Breast epithelium (tissue), 4 donors: ENCODE results near the gene DCP1A. TPM values are rescaled to one million over a fixed set of nuclear protein-coding genes. Genes with fewer than 3 reads are reported as not detected.

Source experiments
- DNase-seq, 2 donors: peaks; one replicate each; pipeline ENCODE4 v3.0.0-alpha.2; 2019; ENCODE audit warnings: low spot score in 2 of 2
- H3K27ac ChIP-seq, 2 donors: fragments of 200-600 bp; sonication (generic) in 1 of 2; one replicate each; pipeline ENCODE4 v1.5.1; 2016 to 2019; ENCODE audit warnings: mild to moderate bottlenecking in 1 of 2
- H3K27me3 ChIP-seq, 2 donors: fragments of 200-600 bp; sonication (generic) in 1 of 2; one replicate each; pipeline versions ENCODE4 v1.5.1 to v1.6.0; 2017 to 2019; ENCODE audit warnings: control low read depth in 1 of 2, mild to moderate bottlenecking in 1 of 2
- H3K36me3 ChIP-seq: fragments of 200-600 bp; one replicate; pipeline ENCODE4 v1.5.1; 2019
- H3K4me1 ChIP-seq, 2 donors: fragments of 200-600 bp; sonication (generic); one replicate each; pipeline ENCODE4 v1.5.1; 2016 to 2019; ENCODE audit warnings: control low read depth in 1 of 2
- H3K4me3 ChIP-seq, 3 donors: fragments of 200-600 bp; sonication (generic); 1 replicate in 2 of 3; 2 replicates in 1 of 3; pipeline ENCODE4 v1.5.1; 2016 to 2019; ENCODE audit warnings: mild to moderate bottlenecking in 3 of 3, moderate library complexity in 2 of 3
- H3K9me3 ChIP-seq, 2 donors: fragments of 200-600 bp; sonication (generic) in 1 of 2; one replicate each; pipeline ENCODE4 v1.5.1; 2016 to 2019; ENCODE audit warnings: control low read depth in 1 of 2
- POLR2A ChIP-seq: fragments of 450-650 bp; IDR thresholded peaks from one replicate; pipeline ENCODE4 v1.6.1; 2016; ENCODE audit warnings: antibody characterized with exemption, mild to moderate bottlenecking, moderate library complexity
- POLR2AphosphoS5 ChIP-seq, 3 donors: sonication (generic); formaldehyde crosslinking; IDR thresholded peaks; one replicate each; pipeline ENCODE4 v1.6.1; 2017; ENCODE audit warnings: antibody characterized with exemption in 3 of 3
- intact Hi-C: fragments of 100-400 bp; cut with DNase I; formaldehyde crosslinking; loops from one replicate; pipeline ENCODE4 v1.15.1; 2023; ENCODE audit warnings: low total_unique reads
- total RNA-seq, 3 donors: library from RNA; depleted of rRNA; stranded (reverse); fragments of >200 nt; gene quantifications; one replicate each; pipeline ENCODE4 v1.1.0, GENCODE V29; 2016
- TF ChIP-seq, protein P1 (sequence below), 3 donors: fragments of 450-650 bp; IDR thresholded peaks; one replicate each; pipeline ENCODE4 v1.5.1; 2016 to 2017; ENCODE audit warnings: antibody characterized with exemption in 3 of 3, mild to moderate bottlenecking in 3 of 3, moderate library complexity in 3 of 3

The DCP1A gene
- total RNA-seq, 3 donors from 2014 or later, result 21.9 to 26.2 (median 24.9) TPM

- Histone ChIP-seq H3K4me1 (peaks cover 0 to 7% of the 10 kb centered on the region in 2 donors), H3K9me3 (no peaks in the 10 kb centered on the region), H3K27ac (no peak overlapping the region), H3K36me3 (no peaks in the 10 kb centered on the region), H3K27me3 (no peaks in the 10 kb centered on the region), H3K4me3 (no peak overlapping the region)
- no peak for TF ChIP-seq POLR2A
- no peak for TF ChIP-seq POLR2AphosphoS5 (IDR thresholded peaks at IDR 0.05)
- TF ChIP-seq, protein P1, sequence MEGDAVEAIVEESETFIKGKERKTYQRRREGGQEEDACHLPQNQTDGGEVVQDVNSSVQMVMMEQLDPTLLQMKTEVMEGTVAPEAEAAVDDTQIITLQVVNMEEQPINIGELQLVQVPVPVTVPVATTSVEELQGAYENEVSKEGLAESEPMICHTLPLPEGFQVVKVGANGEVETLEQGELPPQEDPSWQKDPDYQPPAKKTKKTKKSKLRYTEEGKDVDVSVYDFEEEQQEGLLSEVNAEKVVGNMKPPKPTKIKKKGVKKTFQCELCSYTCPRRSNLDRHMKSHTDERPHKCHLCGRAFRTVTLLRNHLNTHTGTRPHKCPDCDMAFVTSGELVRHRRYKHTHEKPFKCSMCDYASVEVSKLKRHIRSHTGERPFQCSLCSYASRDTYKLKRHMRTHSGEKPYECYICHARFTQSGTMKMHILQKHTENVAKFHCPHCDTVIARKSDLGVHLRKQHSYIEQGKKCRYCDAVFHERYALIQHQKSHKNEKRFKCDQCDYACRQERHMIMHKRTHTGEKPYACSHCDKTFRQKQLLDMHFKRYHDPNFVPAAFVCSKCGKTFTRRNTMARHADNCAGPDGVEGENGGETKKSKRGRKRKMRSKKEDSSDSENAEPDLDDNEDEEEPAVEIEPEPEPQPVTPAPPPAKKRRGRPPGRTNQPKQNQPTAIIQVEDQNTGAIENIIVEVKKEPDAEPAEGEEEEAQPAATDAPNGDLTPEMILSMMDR (IDR thresholded peaks at IDR 0.05), result no peak
- no peak for DNase-seq
- intact Hi-C loops, result no loop called here
Observed at GRCh38 chr3:53342353-53342752, 5.0 kb downstream of the DCP1A start.

GRCh38 chr3:53337167-53337940 lies 10.0 kb downstream of the DCP1A start:
- H3K9me3 ChIP-seq, result no peaks in the 10 kb centered on the region
- no peak overlapping the region for H3K27ac ChIP-seq
- no peaks in the 10 kb centered on the region for H3K4me1 ChIP-seq
- H3K27me3 ChIP-seq, result no peaks in the 10 kb centered on the region
- peaks cover 4% of the 10 kb centered on the region for H3K36me3 ChIP-seq
- intact Hi-C loops, result no loop called here
- H3K4me3 ChIP-seq, result no peak overlapping the region
- TF ChIP-seq, protein P1 (IDR thresholded peaks at IDR 0.05), result no peak
- TF ChIP-seq POLR2A (no peak), POLR2AphosphoS5 (IDR thresholded peaks at IDR 0.05) (no peak)
- no peak for DNase-seq

GRCh38 chr3:53334742-53335141 lies 12.6 kb downstream of the DCP1A start:
- Histone ChIP-seq H3K9me3 (no peaks in the 10 kb centered on the region), H3K4me1 (no peaks in the 10 kb centered on the region), H3K27me3 (no peaks in the 10 kb centered on the region), H3K4me3 (no peak overlapping the region), H3K27ac (no peak overlapping the region), H3K36me3 (peaks cover 4% of the 10 kb centered on the region)
- TF ChIP-seq, protein P1 (IDR thresholded peaks at IDR 0.05), result no peak
- TF ChIP-seq POLR2AphosphoS5 (IDR thresholded peaks at IDR 0.05) (no peak), POLR2A (no peak)
- DNase-seq, result no peak
- intact Hi-C loops, result no loop called here

DNA sequence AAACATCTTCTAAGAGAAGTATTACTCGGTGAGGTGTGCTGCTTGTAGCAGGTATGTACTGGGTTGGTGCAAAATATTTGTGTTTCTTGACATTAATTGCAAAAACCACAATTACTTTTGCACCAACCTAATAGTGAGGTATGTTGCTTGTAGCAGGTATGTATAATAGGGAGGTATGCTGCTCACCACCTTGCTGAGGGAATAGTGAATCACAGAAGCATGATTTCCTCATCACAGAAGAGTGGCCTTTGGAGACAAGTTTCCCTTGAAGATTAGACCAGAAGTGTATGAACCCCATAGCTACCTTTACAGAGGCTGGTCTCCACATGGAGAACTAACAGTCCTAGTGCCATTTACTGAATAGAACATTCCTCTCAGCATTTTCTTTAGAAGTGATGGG lies 15.5 kb downstream of the DCP1A start:
- H3K4me3 ChIP-seq, result no peak overlapping the region
- H3K27me3 ChIP-seq, result no peaks in the 10 kb centered on the region
- H3K36me3 ChIP-seq, result peaks cover 4% of the 10 kb centered on the region
- H3K27ac ChIP-seq, result no peak overlapping the region
- TF ChIP-seq POLR2A (no peak), POLR2AphosphoS5 (IDR thresholded peaks at IDR 0.05) (no peak)
- TF ChIP-seq, protein P1 (IDR thresholded peaks at IDR 0.05), result no peak
- DNase-seq, result no peak
- intact Hi-C loops, result no loop called here
- no peaks in the 10 kb centered on the region for H3K4me1 ChIP-seq
- H3K9me3 ChIP-seq, result no peaks in the 10 kb centered on the region

- H3K9me3 ChIP-seq, result no peaks in the 10 kb centered on the region
- H3K27ac ChIP-seq, result no peak overlapping the region
- H3K36me3 ChIP-seq, result peaks cover 4% of the 10 kb centered on the region
- no peaks in the 10 kb centered on the region for H3K27me3 ChIP-seq
- no peak for DNase-seq
- intact Hi-C loops, result no loop called here
- H3K4me3 ChIP-seq, result no peak overlapping the region
- H3K4me1 ChIP-seq, result no peaks in the 10 kb centered on the region
- no peak for TF ChIP-seq POLR2AphosphoS5 (IDR thresholded peaks at IDR 0.05)
- TF ChIP-seq POLR2A, result no peak
- TF ChIP-seq, protein P1 (IDR thresholded peaks at IDR 0.05), result no peak
Observed at GRCh38 chr3:53329897-53330296, 17.4 kb downstream of the DCP1A start.
